ENCODE results near the gene IRGM. TPM values are rescaled to one million over a fixed set of nuclear protein-coding genes. Genes with fewer than 3 reads are reported as not detected.
"Not testable (repeated sequence)": the region's sequence is repeated elsewhere in the genome, so short reads cannot be mapped to it uniquely, and the experiment has no call there.

Gene IRGM
- total RNA-seq, 1 experiment from 2014 or later: not detected

GRCh38 chr5:150809363-150809762 lies 37.0 kb upstream of the IRGM start:
- no peak overlapping the region for H3K4me3 Mint-ChIP-seq (ENCODE audit: low read depth, unreplicated experiment)
- H3K4me1 Mint-ChIP-seq (ENCODE audit: low read depth, unreplicated experiment): no peaks in the 10 kb centered on the region
- BruUV-seq (replicated peaks): no TSS peak
- TF ChIP-seq CTCF (IDR thresholded peaks at IDR 0.05; ENCODE audit: unreplicated experiment): no peak
- peaks cover 23% of the 10 kb centered on the region for H3K27me3 Mint-ChIP-seq (ENCODE audit: unreplicated experiment)
- CTCF ChIA-PET: no interaction called here
- H3K36me3 Mint-ChIP-seq (ENCODE audit: insufficient read depth, unreplicated experiment): no peaks in the 10 kb centered on the region
- H3K9me3 Mint-ChIP-seq (ENCODE audit: low read depth, unreplicated experiment): no peaks in the 10 kb centered on the region
- DNase-seq: no peak
- H3K27ac Mint-ChIP-seq (ENCODE audit: unreplicated experiment): no peak overlapping the region
- intact Hi-C loops (cut with micrococcal nuclease; ENCODE audit: unreplicated experiment): loop anchor here (10.0 kb wide), 1 partner anchor 395 kb away; no protein-coding TSS in a partner anchor

GRCh38 chr5:150815010-150815409 lies 31.3 kb upstream of the IRGM start:
- H3K27ac Mint-ChIP-seq (ENCODE audit: unreplicated experiment): no peak overlapping the region
- peaks cover 43% of the 10 kb centered on the region for H3K27me3 Mint-ChIP-seq (ENCODE audit: unreplicated experiment)
- DNase-seq: no peak
- no peak for TF ChIP-seq CTCF (IDR thresholded peaks at IDR 0.05; ENCODE audit: unreplicated experiment)
- intact Hi-C loops (cut with micrococcal nuclease; ENCODE audit: unreplicated experiment): no loop called here
- H3K36me3 Mint-ChIP-seq (ENCODE audit: insufficient read depth, unreplicated experiment): no peaks in the 10 kb centered on the region
- CTCF ChIA-PET: no interaction called here
- H3K4me3 Mint-ChIP-seq (ENCODE audit: low read depth, unreplicated experiment): no peak overlapping the region
- no peaks in the 10 kb centered on the region for H3K4me1 Mint-ChIP-seq (ENCODE audit: low read depth, unreplicated experiment)
- no TSS peak for BruUV-seq (replicated peaks)
- H3K9me3 Mint-ChIP-seq (ENCODE audit: low read depth, unreplicated experiment): no peaks in the 10 kb centered on the region

GRCh38 chr5:150816946-150817345 lies 29.4 kb upstream of the IRGM start:
- TF ChIP-seq CTCF (IDR thresholded peaks at IDR 0.05; ENCODE audit: unreplicated experiment): no peak
- CTCF ChIA-PET: no interaction called here
- H3K36me3 Mint-ChIP-seq (ENCODE audit: insufficient read depth, unreplicated experiment): no peaks in the 10 kb centered on the region
- no TSS peak for BruUV-seq (replicated peaks)
- intact Hi-C loops (cut with micrococcal nuclease; ENCODE audit: unreplicated experiment): no loop called here
- no peak for DNase-seq
- H3K9me3 Mint-ChIP-seq (ENCODE audit: low read depth, unreplicated experiment): peaks cover 2% of the 10 kb centered on the region
- no peak overlapping the region for H3K27ac Mint-ChIP-seq (ENCODE audit: unreplicated experiment)
- H3K4me3 Mint-ChIP-seq (ENCODE audit: low read depth, unreplicated experiment): no peak overlapping the region
- H3K4me1 Mint-ChIP-seq (ENCODE audit: low read depth, unreplicated experiment): no peaks in the 10 kb centered on the region
- H3K27me3 Mint-ChIP-seq (ENCODE audit: unreplicated experiment): peaks cover 56% of the 10 kb centered on the region

- H3K9me3 Mint-ChIP-seq (ENCODE audit: low read depth, unreplicated experiment): peaks cover 14% of the 10 kb centered on the region
- no TSS peak for BruUV-seq (replicated peaks)
- H3K27me3 Mint-ChIP-seq (ENCODE audit: unreplicated experiment): no peaks in the 10 kb centered on the region
- H3K4me3 Mint-ChIP-seq (ENCODE audit: low read depth, unreplicated experiment): no peak overlapping the region
- intact Hi-C loops (cut with micrococcal nuclease; ENCODE audit: unreplicated experiment): no loop called here
- CTCF ChIA-PET: no interaction called here
- H3K4me1 Mint-ChIP-seq (ENCODE audit: low read depth, unreplicated experiment): no peaks in the 10 kb centered on the region
- no peaks in the 10 kb centered on the region for H3K36me3 Mint-ChIP-seq (ENCODE audit: insufficient read depth, unreplicated experiment)
- TF ChIP-seq CTCF (IDR thresholded peaks at IDR 0.05; ENCODE audit: unreplicated experiment): no peak
- no peak overlapping the region for H3K27ac Mint-ChIP-seq (ENCODE audit: unreplicated experiment)
- DNase-seq: no peak
Observed at GRCh38 chr5:150829744-150830143, 16.6 kb upstream of the IRGM start.

GRCh38 chr5:150831821-150832220 lies 14.5 kb upstream of the IRGM start:
- BruUV-seq (replicated peaks); H3K27me3 Mint-ChIP-seq (ENCODE audit: unreplicated experiment); H3K4me3 Mint-ChIP-seq (ENCODE audit: low read depth, unreplicated experiment); CTCF ChIA-PET; H3K36me3 Mint-ChIP-seq (ENCODE audit: insufficient read depth, unreplicated experiment); intact Hi-C loops (cut with micrococcal nuclease; ENCODE audit: unreplicated experiment); H3K27ac Mint-ChIP-seq (ENCODE audit: unreplicated experiment); H3K4me1 Mint-ChIP-seq (ENCODE audit: low read depth, unreplicated experiment); DNase-seq: not testable (repeated sequence)
- peaks cover 20% of the 10 kb centered on the region for H3K9me3 Mint-ChIP-seq (ENCODE audit: low read depth, unreplicated experiment)
